ENCODE measurements around the gene ABCA2. TPM values are rescaled to one million over a fixed set of nuclear protein-coding genes. Genes with fewer than 3 reads are reported as not detected.

Gene ABCA2
- total RNA-seq, 1 experiment from 2014 or later = 22.4 TPM

GRCh38 chr9:137026384-137026783 is 1.7 kb downstream of the ABCA2 start:
- Mint-ChIP-seq H3K4me1 (peaks cover 2 to 17% of the 10 kb centered on the region in 2 experiments; a peak in 3 of 4 replicates), H3K27me3 (ENCODE audit: low read depth) (peaks cover 22% of the 10 kb centered on the region), H3K36me3 (ENCODE audit: insufficient read depth in 1 of 3, low read depth in 3 of 3) (no peaks in the 10 kb centered on the region), H3K27ac (no peak overlapping the region), H3K4me3 (no peak overlapping the region; a peak in 1 of 5 replicates), H3K9me3 (no peaks in the 10 kb centered on the region)
- no peak overlapping the region for H2AFZ ChIP-seq (ENCODE audit: low read length)
- H4K91ac ChIP-seq (ENCODE audit: insufficient read length, low read depth, low read length) = no peak overlapping the region
- H2BK5ac ChIP-seq (ENCODE audit: insufficient read length, low read length) = no peak overlapping the region
- H3K56ac ChIP-seq (ENCODE audit: insufficient read length, low read depth, low read length) = no peak overlapping the region
- H3K23me2 ChIP-seq (ENCODE audit: insufficient read length, low read depth, low read length, poor library complexity, severe bottlenecking) = peaks cover 9% of the 10 kb centered on the region
- H2BK15ac ChIP-seq (ENCODE audit: low read depth, low read length) = no peak overlapping the region
- H3K23ac ChIP-seq (ENCODE audit: insufficient read length, low read depth, low read length) = no peak overlapping the region
- TF ChIP-seq CTCF (conservative IDR thresholded peaks at IDR 0.05) = no peak
- no peak overlapping the region for H3K27ac ChIP-seq (ENCODE audit: insufficient read length, low read depth, low read length)
- no peak overlapping the region for H3T11ph ChIP-seq (ENCODE audit: low read length)
- H2BK20ac ChIP-seq (ENCODE audit: low read depth, low read length, poor library complexity, severe bottlenecking) = no peak overlapping the region
- H2BK12ac ChIP-seq (ENCODE audit: insufficient read length, low read depth, low read length) = no peak overlapping the region
- H3K4me1 ChIP-seq (ENCODE audit: insufficient read depth, low read length) = no peaks in the 10 kb centered on the region
- no peak overlapping the region for H3K9ac ChIP-seq (ENCODE audit: extremely low read depth, insufficient read length, low read length)
- no peak overlapping the region for H3K14ac ChIP-seq (ENCODE audit: insufficient read depth, low read length)
- peaks cover 2% of the 10 kb centered on the region for H4K20me1 ChIP-seq (ENCODE audit: control insufficient read depth, insufficient read depth, insufficient read length)
- H2BK120ac ChIP-seq (ENCODE audit: low read depth, low read length, poor library complexity, severe bottlenecking) = no peak overlapping the region
- H3K79me1 ChIP-seq (ENCODE audit: insufficient read depth, low read depth, low read length, poor library complexity, severe bottlenecking) = no peaks in the 10 kb centered on the region
- no peak overlapping the region for H3K4me2 ChIP-seq (ENCODE audit: insufficient read depth, insufficient read length, low read length)
- WGBS (ENCODE audit: extremely low coverage, insufficient read length, low lambda C conversion rate) = no CpG with 5 or more reads among the region's 2 CpGs
- no peak overlapping the region for H3K4ac ChIP-seq (ENCODE audit: low read depth, low read length)
- H3K27me3 ChIP-seq (ENCODE audit: insufficient read depth, low read length) = no peaks in the 10 kb centered on the region
- no peaks in the 10 kb centered on the region for H3K79me2 ChIP-seq (ENCODE audit: insufficient read depth, low read length)
- H4K5ac ChIP-seq (ENCODE audit: insufficient read length, low read depth, low read length) = no peak overlapping the region
- H3K9me3 ChIP-seq (ENCODE audit: control insufficient read depth, low read depth, low read length) = no peaks in the 10 kb centered on the region
- H3K18ac ChIP-seq (ENCODE audit: insufficient read length, low read depth, low read length) = no peak overlapping the region
- DNase-seq = no peak
- no peak overlapping the region for H4K8ac ChIP-seq (replicated peaks; ENCODE audit: insufficient read length, low read depth, low read length)
- H2AK5ac ChIP-seq (ENCODE audit: insufficient read length, low read length) = no peak overlapping the region

All from H9 (cell line).